ENCODE data around the gene DNTT.

DNTT gene

DNA sequence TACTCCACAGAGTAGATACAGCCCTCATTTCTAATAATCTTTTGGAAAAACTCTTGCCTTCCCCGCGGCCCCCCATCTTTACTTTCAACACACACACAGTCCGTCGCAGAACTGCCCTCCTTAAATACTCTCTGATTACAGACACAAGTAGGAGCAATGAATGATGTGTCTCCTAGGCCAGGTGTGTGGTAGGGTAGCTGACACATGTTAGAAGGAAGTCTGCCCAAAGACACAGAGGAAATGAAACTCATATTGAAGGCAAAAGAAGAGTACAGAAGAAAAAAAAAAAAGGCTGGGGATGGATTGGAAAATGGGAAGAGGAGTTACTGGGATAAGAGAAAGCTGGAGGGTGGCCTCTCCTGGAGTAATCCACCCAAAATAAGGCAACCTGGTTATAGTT lies 39.9 kb downstream of the DNTT start:
- TF ChIP-seq CTCF (IDR thresholded peaks at IDR 0.05; ENCODE audit: insufficient read depth, low read length), result no peak
- TF ChIP-seq GABPA (IDR thresholded peaks at IDR 0.05; ENCODE audit: low read depth), result no peak
- no peak for TF ChIP-seq POLR2AphosphoS5 (IDR thresholded peaks at IDR 0.05; ENCODE audit: low read depth)
- no peak for TF ChIP-seq SPI1 (IDR thresholded peaks at IDR 0.05; ENCODE audit: borderline replicate concordance, low read depth)
- TF ChIP-seq, protein P1, sequence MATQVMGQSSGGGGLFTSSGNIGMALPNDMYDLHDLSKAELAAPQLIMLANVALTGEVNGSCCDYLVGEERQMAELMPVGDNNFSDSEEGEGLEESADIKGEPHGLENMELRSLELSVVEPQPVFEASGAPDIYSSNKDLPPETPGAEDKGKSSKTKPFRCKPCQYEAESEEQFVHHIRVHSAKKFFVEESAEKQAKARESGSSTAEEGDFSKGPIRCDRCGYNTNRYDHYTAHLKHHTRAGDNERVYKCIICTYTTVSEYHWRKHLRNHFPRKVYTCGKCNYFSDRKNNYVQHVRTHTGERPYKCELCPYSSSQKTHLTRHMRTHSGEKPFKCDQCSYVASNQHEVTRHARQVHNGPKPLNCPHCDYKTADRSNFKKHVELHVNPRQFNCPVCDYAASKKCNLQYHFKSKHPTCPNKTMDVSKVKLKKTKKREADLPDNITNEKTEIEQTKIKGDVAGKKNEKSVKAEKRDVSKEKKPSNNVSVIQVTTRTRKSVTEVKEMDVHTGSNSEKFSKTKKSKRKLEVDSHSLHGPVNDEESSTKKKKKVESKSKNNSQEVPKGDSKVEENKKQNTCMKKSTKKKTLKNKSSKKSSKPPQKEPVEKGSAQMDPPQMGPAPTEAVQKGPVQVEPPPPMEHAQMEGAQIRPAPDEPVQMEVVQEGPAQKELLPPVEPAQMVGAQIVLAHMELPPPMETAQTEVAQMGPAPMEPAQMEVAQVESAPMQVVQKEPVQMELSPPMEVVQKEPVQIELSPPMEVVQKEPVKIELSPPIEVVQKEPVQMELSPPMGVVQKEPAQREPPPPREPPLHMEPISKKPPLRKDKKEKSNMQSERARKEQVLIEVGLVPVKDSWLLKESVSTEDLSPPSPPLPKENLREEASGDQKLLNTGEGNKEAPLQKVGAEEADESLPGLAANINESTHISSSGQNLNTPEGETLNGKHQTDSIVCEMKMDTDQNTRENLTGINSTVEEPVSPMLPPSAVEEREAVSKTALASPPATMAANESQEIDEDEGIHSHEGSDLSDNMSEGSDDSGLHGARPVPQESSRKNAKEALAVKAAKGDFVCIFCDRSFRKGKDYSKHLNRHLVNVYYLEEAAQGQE (IDR thresholded peaks at IDR 0.05; ENCODE audit: insufficient replicate concordance, low read depth), result no peak
- DNase-seq (ENCODE audit: low read depth in 1 of 2, low spot score in 1 of 2), result no peak
- H3K27ac ChIP-seq (replicated peaks), result no peak overlapping the region
- no peak overlapping the region for H3K4me3 ChIP-seq (replicated peaks; ENCODE audit: insufficient read depth, low read length)
- no peaks in the 10 kb centered on the region for H3K27me3 ChIP-seq (ENCODE audit: insufficient read depth, poor library complexity, severe bottlenecking)

GRCh38 chr10:96345222-96345621 lies 41.0 kb downstream of the DNTT start:
- H3K4me3 ChIP-seq (replicated peaks; ENCODE audit: insufficient read depth, low read length), result no peak overlapping the region
- H3K27me3 ChIP-seq (ENCODE audit: insufficient read depth, poor library complexity, severe bottlenecking), result no peaks in the 10 kb centered on the region
- DNase-seq (ENCODE audit: low read depth in 1 of 2, low spot score in 1 of 2), result no peak
- H3K27ac ChIP-seq (replicated peaks), result no peak overlapping the region
- TF ChIP-seq POLR2AphosphoS5 (IDR thresholded peaks at IDR 0.05; ENCODE audit: low read depth), result no peak
- no peak for TF ChIP-seq SPI1 (IDR thresholded peaks at IDR 0.05; ENCODE audit: borderline replicate concordance, low read depth)
- no peak for TF ChIP-seq GABPA (IDR thresholded peaks at IDR 0.05; ENCODE audit: low read depth)

GRCh38 chr10:96346295-96346694 lies 42.1 kb downstream of the DNTT start:
- H3K4me3 ChIP-seq (replicated peaks; ENCODE audit: insufficient read depth, low read length), result no peak overlapping the region
- no peak overlapping the region for H3K27ac ChIP-seq (replicated peaks)
- no peak for DNase-seq (ENCODE audit: low read depth in 1 of 2, low spot score in 1 of 2)
- TF ChIP-seq GABPA (IDR thresholded peaks at IDR 0.05; ENCODE audit: low read depth) (no peak), CTCF (IDR thresholded peaks at IDR 0.05; ENCODE audit: insufficient read depth, low read length) (no peak), SPI1 (IDR thresholded peaks at IDR 0.05; ENCODE audit: borderline replicate concordance, low read depth) (no peak), POLR2AphosphoS5 (IDR thresholded peaks at IDR 0.05; ENCODE audit: low read depth) (no peak)
- TF ChIP-seq, protein P1 (IDR thresholded peaks at IDR 0.05; ENCODE audit: insufficient replicate concordance, low read depth), result no peak
- H3K27me3 ChIP-seq (ENCODE audit: insufficient read depth, poor library complexity, severe bottlenecking), result no peaks in the 10 kb centered on the region

GRCh38 chr10:96352027-96352426 lies 47.8 kb downstream of the DNTT start:
- H3K4me3 ChIP-seq (replicated peaks; ENCODE audit: insufficient read depth, low read length), result no peak overlapping the region
- no peaks in the 10 kb centered on the region for H3K27me3 ChIP-seq (ENCODE audit: insufficient read depth, poor library complexity, severe bottlenecking)
- no peak overlapping the region for H3K27ac ChIP-seq (replicated peaks)
- no peak for TF ChIP-seq SPI1 (IDR thresholded peaks at IDR 0.05; ENCODE audit: borderline replicate concordance, low read depth)
- no peak for TF ChIP-seq CTCF (IDR thresholded peaks at IDR 0.05; ENCODE audit: insufficient read depth, low read length)
- no peak for TF ChIP-seq POLR2AphosphoS5 (IDR thresholded peaks at IDR 0.05; ENCODE audit: low read depth)
- TF ChIP-seq, protein P1 (IDR thresholded peaks at IDR 0.05; ENCODE audit: insufficient replicate concordance, low read depth), result no peak
- TF ChIP-seq GABPA (IDR thresholded peaks at IDR 0.05; ENCODE audit: low read depth), result no peak
- no peak for DNase-seq (ENCODE audit: low read depth in 1 of 2, low spot score in 1 of 2)

Measured in HL-60 (cell line).